Measurements from ENCODE around the gene NBEAL2.
A peak's percentile ranks its signal among the peaks of the same experiment; 100 is the strongest.

Gene NBEAL2

DNA sequence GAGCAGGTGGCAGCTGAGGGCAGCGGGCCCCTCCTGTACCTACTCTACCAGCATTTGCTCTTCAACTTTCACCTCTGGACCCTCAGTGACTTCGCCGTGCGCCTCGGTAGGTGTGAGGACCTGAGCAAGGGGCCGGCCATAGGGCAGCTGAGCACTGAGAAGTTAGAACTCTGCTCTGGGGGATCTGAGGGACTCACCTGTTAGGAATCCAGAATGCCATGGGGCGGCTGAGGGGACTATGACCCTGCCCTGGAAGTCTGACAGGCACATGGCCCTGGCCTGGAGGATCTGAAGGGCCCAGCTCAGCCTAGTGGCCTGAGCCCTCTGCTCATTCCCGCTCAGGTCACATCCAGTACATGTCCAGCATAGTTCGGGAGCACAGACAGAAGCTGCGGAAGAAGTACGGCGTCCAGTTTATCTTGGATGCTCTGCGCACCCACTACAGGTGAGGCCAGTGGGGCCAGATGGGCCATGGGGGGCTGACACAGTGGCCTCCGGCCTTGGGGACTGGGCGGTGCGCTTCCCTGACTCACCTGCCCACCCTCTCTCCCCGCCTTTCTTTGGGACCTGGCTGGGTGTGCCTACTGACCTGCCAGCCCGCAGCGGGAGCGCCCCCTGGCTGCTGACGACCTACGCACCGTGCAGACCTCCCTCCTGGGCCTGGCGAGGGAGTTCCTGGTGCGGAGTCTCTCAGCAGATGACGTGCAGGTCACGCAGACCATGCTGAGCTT is 18.8 kb downstream of the NBEAL2 start:
- ChIA-PET POLR2A (interaction anchor here (1.8 kb wide), 1 partner anchor 19 kb away, joined by 7 read pairs; the partner anchor contains the start of gene NBEAL2), CTCF (interaction anchor here (0.6 to 3.4 kb wide), 17 partner anchors 9 to 255 kb away, joined by 3 to 16 read pairs (median 4); partner anchors contain the start of genes CCDC12 and NBEAL2)
- no peak for DNase-seq (ENCODE audit: low read depth, low spot score)

DNA sequence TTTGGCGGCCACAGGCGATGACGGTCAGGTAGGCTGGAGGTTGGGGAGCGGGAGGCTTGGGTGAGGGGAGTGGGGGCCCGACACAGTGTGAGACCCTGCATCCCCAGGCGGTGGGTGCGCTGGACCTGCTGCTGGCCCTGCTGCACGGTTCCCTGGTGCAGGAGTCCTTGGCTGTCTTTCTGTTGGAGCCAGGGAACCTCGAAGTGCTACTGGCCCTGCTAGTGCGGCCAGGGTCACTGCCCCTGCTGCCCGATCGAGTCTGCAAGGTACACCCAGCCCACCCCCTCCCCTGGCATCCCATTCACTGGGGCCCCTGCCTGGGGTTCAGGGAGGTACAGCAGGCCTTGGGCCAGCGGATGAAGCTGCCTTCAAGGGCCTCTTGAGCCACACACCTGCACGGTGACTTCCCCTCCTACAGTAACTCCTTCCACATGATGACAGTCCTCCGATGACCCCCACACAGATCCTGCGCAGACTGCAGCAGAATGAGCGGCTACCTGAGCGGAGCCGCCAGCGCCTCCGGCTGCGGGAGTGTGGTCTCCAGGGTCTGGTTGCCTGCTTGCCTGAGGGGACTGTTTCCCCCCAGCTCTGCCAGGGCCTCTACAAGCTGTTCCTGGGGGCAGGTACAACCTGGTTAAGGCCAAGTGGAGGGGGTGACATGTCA is 19.5 kb downstream of the NBEAL2 start:
- no peak overlapping the region for H3K4me3 ChIP-seq (ENCODE audit: low read depth, low read length)
- TF ChIP-seq, protein P1, sequence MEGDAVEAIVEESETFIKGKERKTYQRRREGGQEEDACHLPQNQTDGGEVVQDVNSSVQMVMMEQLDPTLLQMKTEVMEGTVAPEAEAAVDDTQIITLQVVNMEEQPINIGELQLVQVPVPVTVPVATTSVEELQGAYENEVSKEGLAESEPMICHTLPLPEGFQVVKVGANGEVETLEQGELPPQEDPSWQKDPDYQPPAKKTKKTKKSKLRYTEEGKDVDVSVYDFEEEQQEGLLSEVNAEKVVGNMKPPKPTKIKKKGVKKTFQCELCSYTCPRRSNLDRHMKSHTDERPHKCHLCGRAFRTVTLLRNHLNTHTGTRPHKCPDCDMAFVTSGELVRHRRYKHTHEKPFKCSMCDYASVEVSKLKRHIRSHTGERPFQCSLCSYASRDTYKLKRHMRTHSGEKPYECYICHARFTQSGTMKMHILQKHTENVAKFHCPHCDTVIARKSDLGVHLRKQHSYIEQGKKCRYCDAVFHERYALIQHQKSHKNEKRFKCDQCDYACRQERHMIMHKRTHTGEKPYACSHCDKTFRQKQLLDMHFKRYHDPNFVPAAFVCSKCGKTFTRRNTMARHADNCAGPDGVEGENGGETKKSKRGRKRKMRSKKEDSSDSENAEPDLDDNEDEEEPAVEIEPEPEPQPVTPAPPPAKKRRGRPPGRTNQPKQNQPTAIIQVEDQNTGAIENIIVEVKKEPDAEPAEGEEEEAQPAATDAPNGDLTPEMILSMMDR (IDR thresholded peaks at IDR 0.05; ENCODE audit: insufficient read depth, low read length, missing control alignments) = no peak
- DNase-seq (ENCODE audit: low read depth, low spot score) = no peak
- ChIA-PET CTCF (interaction anchor here (0.6 to 3.4 kb wide), 17 partner anchors 8 to 254 kb away, joined by 3 to 16 read pairs (median 4); partner anchors contain the start of gene NBEAL2), POLR2A (no interaction called here)

More for the DNA sequence above, 18.8 kb downstream of the NBEAL2 start:
- TF ChIP-seq, protein P1 (IDR thresholded peaks at IDR 0.05; ENCODE audit: insufficient read depth, low read length, missing control alignments) = peak; percentile 83
- H3K4me3 ChIP-seq (ENCODE audit: low read depth, low read length) = no peak overlapping the region

DNA sequence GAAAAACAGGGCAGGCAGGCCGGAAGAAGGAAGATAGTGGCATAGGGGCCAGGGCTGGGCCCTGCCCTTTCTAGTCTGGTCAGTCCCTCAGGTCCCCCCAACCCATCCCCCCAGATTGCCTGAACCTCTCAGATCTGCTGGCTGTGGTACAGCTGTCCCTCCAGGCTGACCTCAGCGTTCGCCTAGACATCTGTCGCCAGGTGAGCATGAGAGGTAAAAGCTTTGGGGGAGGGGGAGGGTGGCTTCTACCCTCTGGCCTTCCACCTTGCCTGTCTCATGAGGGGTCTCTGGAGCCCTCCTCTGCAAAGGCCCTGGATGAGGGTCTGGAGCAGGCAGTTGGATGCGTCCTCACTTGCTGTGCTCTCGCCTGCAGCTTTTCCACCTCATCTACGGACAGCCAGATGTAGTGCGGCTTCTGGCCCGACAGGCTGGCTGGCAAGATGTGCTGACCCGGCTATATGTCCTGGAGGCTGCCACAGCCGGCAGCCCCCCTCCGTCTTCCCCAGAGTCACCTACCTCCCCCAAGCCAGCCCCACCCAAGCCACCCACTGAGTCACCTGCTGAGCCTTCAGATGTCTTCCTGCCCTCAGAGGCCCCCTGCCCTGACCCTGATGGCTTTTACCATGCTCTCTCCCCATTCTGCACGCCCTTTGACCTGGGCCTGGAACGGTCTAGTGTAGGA is 20.2 kb downstream of the NBEAL2 start:
- DNase-seq (ENCODE audit: low read depth, low spot score) = no peak
- H3K4me3 ChIP-seq (ENCODE audit: low read depth, low read length) = no peak overlapping the region
- TF ChIP-seq, protein P1 (IDR thresholded peaks at IDR 0.05; ENCODE audit: insufficient read depth, low read length, missing control alignments) = no peak
- POLR2A ChIA-PET = no interaction called here
- CTCF ChIA-PET = interaction anchor here (0.8 to 3.4 kb wide), 13 partner anchors 8 to 324 kb away, joined by 3 to 16 read pairs (median 6); partner anchors contain the start of gene NBEAL2

DNA sequence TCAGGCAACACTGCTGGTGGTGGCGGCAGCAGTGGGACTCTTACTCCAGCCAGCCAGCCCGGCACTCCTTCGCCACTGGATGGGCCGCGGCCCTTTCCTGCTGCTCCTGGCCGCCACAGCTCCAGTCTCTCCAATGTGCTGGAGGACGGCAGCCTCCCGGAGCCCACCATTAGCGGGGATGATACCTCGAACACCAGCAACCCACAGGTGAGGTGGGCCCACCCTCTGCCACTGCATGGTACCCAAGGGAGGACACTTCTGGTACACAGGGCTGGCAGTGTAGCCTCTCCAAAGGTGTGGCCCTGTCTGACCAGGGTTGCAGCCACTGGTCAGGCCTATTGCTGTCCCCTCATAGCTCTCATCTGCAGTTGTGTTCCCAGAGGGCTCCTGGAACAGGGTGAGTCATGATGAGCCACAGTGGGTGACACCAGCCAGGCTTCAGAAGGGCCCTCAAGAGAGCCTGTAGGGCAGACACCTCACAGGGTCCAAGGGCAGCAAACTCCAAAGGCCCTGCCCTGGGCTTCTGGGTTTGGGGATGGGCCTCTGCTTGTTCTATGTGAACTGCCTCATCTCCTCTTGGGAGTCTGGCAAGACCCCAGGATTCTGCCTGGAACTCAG is 20.8 kb downstream of the NBEAL2 start:
- no peak for DNase-seq (ENCODE audit: low read depth, low spot score)
- ChIA-PET POLR2A (interaction anchor here (0.5 kb wide), 1 partner anchor 11 kb away, joined by 3 read pairs; no protein-coding TSS in a partner anchor), CTCF (interaction anchor here (0.8 to 3.4 kb wide), 4 partner anchors 7 to 324 kb away, joined by 3 to 16 read pairs (median 10); no protein-coding TSS in a partner anchor)
- H3K4me3 ChIP-seq (ENCODE audit: low read depth, low read length) = no peak overlapping the region
- TF ChIP-seq, protein P1 (IDR thresholded peaks at IDR 0.05; ENCODE audit: insufficient read depth, low read length, missing control alignments) = no peak

DNA sequence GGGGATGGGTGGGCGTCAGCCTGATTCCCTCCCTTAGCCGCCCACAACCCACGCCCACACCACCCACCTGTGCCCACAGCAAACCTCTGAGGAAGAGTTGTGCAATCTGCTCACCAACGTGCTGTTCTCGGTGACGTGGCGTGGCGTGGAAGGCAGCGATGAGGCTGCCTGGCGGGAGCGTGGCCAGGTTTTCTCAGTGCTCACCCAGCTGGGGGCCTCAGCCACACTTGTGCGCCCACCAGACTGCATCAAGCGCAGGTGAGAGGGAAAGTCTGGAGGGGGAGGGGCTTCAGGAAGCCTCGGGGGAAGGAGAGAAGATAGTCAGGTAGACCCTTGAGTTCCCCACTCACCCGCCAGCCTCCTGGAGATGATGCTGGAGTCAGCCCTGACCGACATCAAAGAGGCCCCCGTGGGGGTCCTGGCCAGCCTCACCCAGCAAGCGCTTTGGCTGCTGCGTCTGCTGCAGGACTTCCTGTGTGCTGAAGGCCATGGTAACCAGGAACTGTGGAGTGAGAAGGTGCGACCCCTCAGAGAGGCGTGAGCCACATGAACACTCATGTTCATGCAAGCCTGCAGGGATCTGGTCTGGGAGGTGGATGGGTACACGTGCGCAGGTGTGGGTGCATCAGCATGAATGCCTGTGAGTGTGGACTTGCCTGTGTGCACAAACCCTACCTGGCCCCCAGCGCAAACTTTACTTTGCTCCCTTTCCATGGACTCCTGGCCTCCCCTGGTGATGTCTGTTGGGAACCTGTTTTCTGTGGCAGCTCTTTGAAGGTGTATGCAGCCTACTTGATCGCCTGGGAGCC is 21.7 kb downstream of the NBEAL2 start:
- ChIA-PET CTCF (interaction anchor here (1.9 kb wide), 1 partner anchor 92 kb away, joined by 6 read pairs; no protein-coding TSS in a partner anchor), POLR2A (interaction anchor here (0.5 kb wide), 1 partner anchor 10 kb away, joined by 3 read pairs; no protein-coding TSS in a partner anchor)
- DNase-seq (ENCODE audit: low read depth, low spot score) = no peak
- no peak overlapping the region for H3K4me3 ChIP-seq (ENCODE audit: low read depth, low read length)
- TF ChIP-seq, protein P1 (IDR thresholded peaks at IDR 0.05; ENCODE audit: insufficient read depth, low read length, missing control alignments) = no peak
